Liver (tissue), 9 donors: ENCODE measurements around the gene VWA5B1. TPM values are rescaled to one million over a fixed set of nuclear protein-coding genes. Genes with fewer than 3 reads are reported as not detected.

Experiments
- DNase-seq: peaks from one replicate; pipeline ENCODE4 v3.0.0-alpha.2; 2017; ENCODE audit warnings: low spot score
- H3K27ac ChIP-seq, 2 donors: one replicate each; pipeline ENCODE4 v1.7.0; 2013; ENCODE audit warnings: inconsistent platforms in 2 of 2, low read length in 2 of 2, control low read depth in 1 of 2, low read depth in 1 of 2, mild to moderate bottlenecking in 1 of 2
- H3K27me3 ChIP-seq, 4 donors: one replicate each; pipeline versions ENCODE4 v1.6.1 to v1.7.0; 2013; ENCODE audit warnings: low read length in 3 of 4, inconsistent platforms in 1 of 4, mild to moderate bottlenecking in 1 of 4, moderate library complexity in 1 of 4; ENCODE audit not compliant: control insufficient read depth in 4 of 4, insufficient read depth in 4 of 4
- H3K36me3 ChIP-seq, 4 donors: one replicate each; pipeline versions ENCODE4 v1.6.1 to v1.7.0; 2013; ENCODE audit warnings: low read length in 3 of 4, mild to moderate bottlenecking in 3 of 4, low read depth in 1 of 4, moderate library complexity in 1 of 4; ENCODE audit not compliant: control insufficient read depth in 4 of 4, insufficient read depth in 3 of 4
- H3K4me1 ChIP-seq, 4 donors: one replicate each; pipeline versions ENCODE4 v1.6.1 to v1.7.0; 2013; ENCODE audit warnings: low read length in 3 of 4, mild to moderate bottlenecking in 3 of 4, moderate library complexity in 1 of 4; ENCODE audit not compliant: control insufficient read depth in 4 of 4, insufficient read depth in 4 of 4
- H3K4me3 ChIP-seq, 3 donors: one replicate each; pipeline versions ENCODE4 v1.6.1 to v1.7.0; 2013; ENCODE audit warnings: low read length in 3 of 3, control low read depth in 1 of 3, low read depth in 1 of 3, mild to moderate bottlenecking in 1 of 3
- H3K9ac ChIP-seq, 2 donors: one replicate each; pipeline ENCODE4 v1.7.0; 2013; ENCODE audit warnings: low read length in 2 of 2, mild to moderate bottlenecking in 2 of 2, moderate library complexity in 2 of 2, control low read depth in 1 of 2, low read depth in 1 of 2
- H3K9me3 ChIP-seq, 4 donors: one replicate each; pipeline versions ENCODE4 v1.6.1 to v1.7.0; 2013; ENCODE audit warnings: low read length in 3 of 4; ENCODE audit not compliant: control insufficient read depth in 4 of 4
- EGR1 ChIP-seq, 2 donors: IDR thresholded peaks; 2 replicates each; pipeline ENCODE4 v1.6.1; 2016 to 2018; ENCODE audit warnings: antibody characterized with exemption in 2 of 2, low read depth in 2 of 2
- FOXA1 ChIP-seq: IDR thresholded peaks from 2 replicates; pipeline ENCODE4 v1.6.1; 2016; ENCODE audit warnings: antibody characterized with exemption
- FOXA2 ChIP-seq: IDR thresholded peaks from 2 replicates; pipeline ENCODE4 v1.6.1; 2016; ENCODE audit warnings: antibody characterized with exemption
- GABPA ChIP-seq, 2 donors: IDR thresholded peaks in 1 of 2; conservative IDR thresholded peaks in 1 of 2; 2 replicates each; pipeline ENCODE4 v1.6.1; 2016; ENCODE audit warnings: antibody characterized with exemption in 2 of 2, mild to moderate bottlenecking in 1 of 2, moderate library complexity in 1 of 2
- HNF4A ChIP-seq, 2 donors: conservative IDR thresholded peaks; 2 replicates each; pipeline ENCODE4 v1.6.1; 2016; ENCODE audit warnings: antibody characterized with exemption in 2 of 2, mild to moderate bottlenecking in 2 of 2
- HNF4G ChIP-seq: IDR thresholded peaks from 2 replicates; pipeline ENCODE4 v1.6.1; 2016; ENCODE audit warnings: antibody characterized with exemption
- JUND ChIP-seq, 2 donors: IDR thresholded peaks; 2 replicates each; pipeline ENCODE4 v1.6.1; 2016; ENCODE audit warnings: antibody characterized with exemption in 2 of 2
- NR2F2 ChIP-seq: IDR thresholded peaks from 2 replicates; pipeline ENCODE4 v1.6.1; 2016; ENCODE audit warnings: antibody characterized with exemption
- RAD21 ChIP-seq, 2 donors: IDR thresholded peaks; 2 replicates each; pipeline ENCODE4 v1.6.1; 2016; ENCODE audit warnings: antibody characterized with exemption in 2 of 2, mild to moderate bottlenecking in 2 of 2
- REST ChIP-seq: IDR thresholded peaks from 2 replicates; pipeline ENCODE4 v1.6.1; 2016; ENCODE audit warnings: antibody characterized with exemption, mild to moderate bottlenecking
- RXRA ChIP-seq, 2 donors: IDR thresholded peaks; 2 replicates each; pipeline ENCODE4 v1.6.1; 2017 to 2018; ENCODE audit warnings: antibody characterized with exemption in 2 of 2, mild to moderate bottlenecking in 1 of 2
- SP1 ChIP-seq: IDR thresholded peaks from 2 replicates; pipeline ENCODE4 v1.6.1; 2018; ENCODE audit warnings: antibody characterized with exemption, mild to moderate bottlenecking
- TAF1 ChIP-seq: conservative IDR thresholded peaks from 2 replicates; pipeline ENCODE4 v1.6.1; 2016; ENCODE audit warnings: antibody characterized with exemption, mild to moderate bottlenecking
- YY1 ChIP-seq: IDR thresholded peaks from 2 replicates; pipeline ENCODE4 v1.6.1; 2016; ENCODE audit warnings: antibody characterized with exemption, mild to moderate bottlenecking
- ZBTB33 ChIP-seq: IDR thresholded peaks from 2 replicates; pipeline ENCODE4 v1.6.1; 2016; ENCODE audit warnings: antibody characterized with exemption
- WGBS: extraction: QIAGEN DNeasy Blood & Tissue Kit; methylation state at CpG from one replicate; pipeline ENCODE4 v1.1.7; 2013; 5-methylcytosine and 5-hydroxymethylcytosine counted together
- polyA plus RNA-seq, 2 donors: library from polyadenylated mRNA; stranded (reverse) in 1 of 2; unstranded in 1 of 2; fragments of 200-250 nt in 1 of 2; fragments of >200 nt in 1 of 2; fragmentation: Nextera tagmentation in 1 of 2; extraction: Ambion mirVana in 1 of 2; gene quantifications; one replicate each; pipeline versions ENCODE4 v1.2.1 to v1.2.3, GENCODE V29; 2013 to 2015
- total RNA-seq, 2 donors: library from RNA; depleted of rRNA; stranded (reverse); fragments of >200 nt; gene quantifications; one replicate each; pipeline ENCODE4 v1.2.3, GENCODE V29; 2014
- TF ChIP-seq, protein P1 (sequence below): IDR thresholded peaks from 2 replicates; pipeline ENCODE4 v1.6.1; 2016; ENCODE audit warnings: antibody characterized with exemption
- TF ChIP-seq, protein P2 (sequence below): fragments of 150-350 bp; IDR thresholded peaks from 2 replicates; pipeline ENCODE4 v1.5.1; 2017; ENCODE audit warnings: improper control_type of control experiment, low read depth, low read length; ENCODE audit not compliant: missing input control
- TF ChIP-seq, protein P3 (sequence below): IDR thresholded peaks from 2 replicates; pipeline ENCODE4 v1.6.1; 2016; ENCODE audit warnings: antibody characterized with exemption
- donor health status: healthy.
- donor health status: healthy.
- donor health status: healthy.
- donor health status: healthy.
- donor health status: healthy.

The VWA5B1 gene
- total and polyA plus RNA-seq, 4 donors: not detected

GRCh38 chr1:20371883-20372282 lies 81.2 kb downstream of the VWA5B1 start:
- Histone ChIP-seq H3K4me3 (no peak overlapping the region), H3K4me1 (peaks cover 0 to 4% (median 0%) of the 10 kb centered on the region in 4 donors), H3K9ac (no peak overlapping the region), H3K9me3 (no peaks in the 10 kb centered on the region), H3K27me3 (peaks cover 0 to 5% (median 2%) of the 10 kb centered on the region in 4 donors), H3K36me3 (no peaks in the 10 kb centered on the region), H3K27ac (no peak overlapping the region)
- 33% methylated on average over 2 of the region's 2 CpGs for WGBS
- TF ChIP-seq, protein P1, sequence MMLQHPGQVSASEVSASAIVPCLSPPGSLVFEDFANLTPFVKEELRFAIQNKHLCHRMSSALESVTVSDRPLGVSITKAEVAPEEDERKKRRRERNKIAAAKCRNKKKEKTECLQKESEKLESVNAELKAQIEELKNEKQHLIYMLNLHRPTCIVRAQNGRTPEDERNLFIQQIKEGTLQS: no peak
- TF ChIP-seq FOXA2 (no peak), HNF4A (conservative IDR thresholded peaks at IDR 0.05) (no peak), ZBTB33 (no peak), YY1 (no peak)
- TF ChIP-seq, protein P2, sequence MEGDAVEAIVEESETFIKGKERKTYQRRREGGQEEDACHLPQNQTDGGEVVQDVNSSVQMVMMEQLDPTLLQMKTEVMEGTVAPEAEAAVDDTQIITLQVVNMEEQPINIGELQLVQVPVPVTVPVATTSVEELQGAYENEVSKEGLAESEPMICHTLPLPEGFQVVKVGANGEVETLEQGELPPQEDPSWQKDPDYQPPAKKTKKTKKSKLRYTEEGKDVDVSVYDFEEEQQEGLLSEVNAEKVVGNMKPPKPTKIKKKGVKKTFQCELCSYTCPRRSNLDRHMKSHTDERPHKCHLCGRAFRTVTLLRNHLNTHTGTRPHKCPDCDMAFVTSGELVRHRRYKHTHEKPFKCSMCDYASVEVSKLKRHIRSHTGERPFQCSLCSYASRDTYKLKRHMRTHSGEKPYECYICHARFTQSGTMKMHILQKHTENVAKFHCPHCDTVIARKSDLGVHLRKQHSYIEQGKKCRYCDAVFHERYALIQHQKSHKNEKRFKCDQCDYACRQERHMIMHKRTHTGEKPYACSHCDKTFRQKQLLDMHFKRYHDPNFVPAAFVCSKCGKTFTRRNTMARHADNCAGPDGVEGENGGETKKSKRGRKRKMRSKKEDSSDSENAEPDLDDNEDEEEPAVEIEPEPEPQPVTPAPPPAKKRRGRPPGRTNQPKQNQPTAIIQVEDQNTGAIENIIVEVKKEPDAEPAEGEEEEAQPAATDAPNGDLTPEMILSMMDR: no peak
- DNase-seq: no peak

DNA sequence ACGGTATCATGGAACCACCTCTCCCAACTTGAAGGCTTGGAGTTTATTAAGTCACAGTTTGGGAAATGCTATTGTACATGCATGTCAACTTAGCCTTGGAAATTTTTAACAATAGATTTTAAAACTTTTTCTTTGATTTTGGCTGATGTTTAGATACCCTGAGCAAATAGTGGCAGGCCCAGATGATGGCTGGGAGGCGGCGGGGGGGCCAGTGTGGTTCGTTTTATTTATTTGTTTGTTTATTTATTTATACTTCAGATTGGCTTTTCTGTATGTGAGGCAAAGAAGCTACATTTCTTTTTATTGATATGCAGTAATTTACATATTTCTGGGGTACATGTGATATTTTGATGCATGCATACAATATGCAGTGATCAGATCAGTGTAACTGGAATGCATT lies 82.0 kb downstream of the VWA5B1 start:
- peaks cover 0 to 1% (median 0%) of the 10 kb centered on the region in 4 donors for H3K27me3 ChIP-seq
- no peak for DNase-seq
- no peak overlapping the region for H3K9ac ChIP-seq
- H3K27ac ChIP-seq: no peak overlapping the region
- H3K4me1 ChIP-seq: no peaks in the 10 kb centered on the region
- H3K36me3 ChIP-seq: no peaks in the 10 kb centered on the region
- 75% methylated on average over 4 of the region's 4 CpGs for WGBS
- H3K4me3 ChIP-seq: no peak overlapping the region
- H3K9me3 ChIP-seq: no peaks in the 10 kb centered on the region
- TF ChIP-seq HNF4A (conservative IDR thresholded peaks at IDR 0.05): no peak
- no peak for TF ChIP-seq ZBTB33
- TF ChIP-seq, protein P3, sequence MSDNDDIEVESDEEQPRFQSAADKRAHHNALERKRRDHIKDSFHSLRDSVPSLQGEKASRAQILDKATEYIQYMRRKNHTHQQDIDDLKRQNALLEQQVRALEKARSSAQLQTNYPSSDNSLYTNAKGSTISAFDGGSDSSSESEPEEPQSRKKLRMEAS: no peak
- TF ChIP-seq FOXA1: no peak
- TF ChIP-seq EGR1 (IDR thresholded peaks at IDR 0.05; ENCODE audit: low read depth in 2 of 2): no peak
- TF ChIP-seq SP1: no peak
- TF ChIP-seq FOXA2: no peak
- TF ChIP-seq RAD21 (IDR thresholded peaks at IDR 0.05): no peak
- TF ChIP-seq TAF1: no peak
- TF ChIP-seq YY1: no peak
- TF ChIP-seq JUND (IDR thresholded peaks at IDR 0.05): no peak
- TF ChIP-seq GABPA (IDR thresholded peaks at IDR 0.05 in 1 of 2, conservative IDR thresholded peaks at IDR 0.05 in 1 of 2): no peak
- TF ChIP-seq HNF4G: no peak
- TF ChIP-seq, protein P2: no peak
- TF ChIP-seq, protein P1: no peak
- no peak for TF ChIP-seq REST
- TF ChIP-seq RXRA (IDR thresholded peaks at IDR 0.05): no peak
- TF ChIP-seq NR2F2: no peak
